Activated B cell treated with CpG ODN at 0.5 μM for 24 hours (primary cell): ENCODE measurements around the gene BCORL1. TPM values are rescaled to one million over a fixed set of nuclear protein-coding genes. Genes with fewer than 3 reads are reported as not detected.

ENCODE experiments used
- ATAC-seq: fragments of 200-7000 bp; cut with Tn5 transposase; one replicate; pipeline ENCODE4 v1.10.0; 2021; ENCODE audit warnings: low read depth, mild to moderate bottlenecking, moderate library complexity
- CTCF ChIA-PET: fragments of 350-600 bp; sonication (Branson Sonifier 250); formaldehyde crosslinking; loops from one replicate; lab custom pipeline; 2021; ENCODE audit warnings: antibody characterized with exemption; lab: Charles Lee
- POLR2A ChIA-PET: fragments of 350-600 bp; sonication (Branson Sonifier 250); formaldehyde crosslinking; loops from one replicate; lab custom pipeline; 2021; ENCODE audit warnings: antibody characterized with exemption; lab: Charles Lee
- DNase-seq: peaks from one replicate; pipeline ENCODE4 v3.0.0; 2022
- H3K27ac Mint-ChIP-seq: one replicate; pipeline ENCODE4 v1.8.0; 2020; ENCODE audit warnings: mixed read lengths
- H3K27me3 Mint-ChIP-seq: one replicate; pipeline ENCODE4 v1.8.0; 2021; ENCODE audit warnings: mixed read lengths
- H3K36me3 Mint-ChIP-seq: one replicate; pipeline ENCODE4 v1.8.0; 2021; ENCODE audit warnings: low read depth, mixed read lengths
- H3K4me1 Mint-ChIP-seq: one replicate; pipeline ENCODE4 v1.8.0; 2021; ENCODE audit warnings: mixed read lengths
- H3K4me3 Mint-ChIP-seq: one replicate; pipeline ENCODE4 v1.8.0; 2020; ENCODE audit warnings: mild to moderate bottlenecking, mixed read lengths
- H3K9me3 Mint-ChIP-seq: one replicate; pipeline ENCODE4 v1.8.0; 2020; ENCODE audit warnings: mixed read lengths
- CTCF ChIP-seq: fragments of 200-600 bp; IDR thresholded peaks from one replicate; pipeline ENCODE4 v1.8.0; 2022; ENCODE audit warnings: antibody characterized with exemption, mild to moderate bottlenecking
- intact Hi-C: fragments of 100-400 bp; cut with micrococcal nuclease; formaldehyde crosslinking; loops from one replicate; pipeline ENCODE4 v1.15.1; 2024
- total RNA-seq: library from RNA; stranded (reverse); gene quantifications from 2 replicates; pipeline ENCODE4 v1.2.3, GENCODE V29; 2022

BCORL1 gene
- total RNA-seq, 1 donor from 2014 or later: 8.0 TPM

- Mint-ChIP-seq H3K4me3 (peak overlapping the region; percentile 73), H3K27ac (no peak overlapping the region), H3K9me3 (no peaks in the 10 kb centered on the region), H3K36me3 (no peaks in the 10 kb centered on the region), H3K4me1 (peaks cover 5% of the 10 kb centered on the region), H3K27me3 (no peaks in the 10 kb centered on the region)
- DNase-seq: peak; percentile 18
- intact Hi-C loops: no loop called here
- ChIA-PET CTCF (interaction anchor here (1.5 kb wide), 1 partner anchor 54 kb away, joined by 7 read pairs; no protein-coding TSS in a partner anchor), POLR2A (interaction anchor here (1.1 to 3.0 kb wide), 3 partner anchors 19 to 26 kb away, joined by 3 to 12 read pairs (median 5); no protein-coding TSS in a partner anchor)
- no peak for ATAC-seq
- TF ChIP-seq CTCF: no peak
Observed at GRCh38 chrX:129979207-129979920, 3.1 kb upstream of the BCORL1 start.

- POLR2A ChIA-PET: interaction anchor here (3.0 kb wide), 1 partner anchor 19 kb away, joined by 12 read pairs; no protein-coding TSS in a partner anchor
- intact Hi-C loops: loop anchor here (5.0 kb wide), 2 partner anchors 187 to 203 kb away; partner anchors contain the start of genes AIFM1 and SASH3
- H3K36me3 Mint-ChIP-seq: no peaks in the 10 kb centered on the region
- H3K9me3 Mint-ChIP-seq: no peaks in the 10 kb centered on the region
- CTCF ChIA-PET: no interaction called here
- DNase-seq: peak; percentile 20
- H3K27me3 Mint-ChIP-seq: no peaks in the 10 kb centered on the region
- no peak overlapping the region for H3K27ac Mint-ChIP-seq
- peaks cover 11% of the 10 kb centered on the region for H3K4me1 Mint-ChIP-seq
- TF ChIP-seq CTCF: no peak
- peak overlapping the region; percentile 66 for H3K4me3 Mint-ChIP-seq
- ATAC-seq: no peak
Observed at GRCh38 chrX:129980001-129980401, 2.4 kb upstream of the BCORL1 start.

- intact Hi-C loops: loop anchor here (5.0 kb wide), 2 partner anchors 187 to 203 kb away; partner anchors contain the start of genes AIFM1 and SASH3
- ChIA-PET POLR2A (interaction anchor here (1.6 to 1.8 kb wide), 2 partner anchors 19 to 23 kb away, joined by 4 to 7 read pairs; no protein-coding TSS in a partner anchor), CTCF (no interaction called here)
- no peak for TF ChIP-seq CTCF
- no peak overlapping the region for H3K4me3 Mint-ChIP-seq
- H3K9me3 Mint-ChIP-seq: no peaks in the 10 kb centered on the region
- no peaks in the 10 kb centered on the region for H3K27me3 Mint-ChIP-seq
- DNase-seq (peak; percentile 27), ATAC-seq (peak; percentile 9)
- peak overlapping the region; percentile 46 for H3K27ac Mint-ChIP-seq
- H3K4me1 Mint-ChIP-seq: peaks cover 15% of the 10 kb centered on the region
- no peaks in the 10 kb centered on the region for H3K36me3 Mint-ChIP-seq
Observed at GRCh38 chrX:129980540-129981199, 1.8 kb upstream of the BCORL1 start.

- no peaks in the 10 kb centered on the region for H3K27me3 Mint-ChIP-seq
- H3K4me1 Mint-ChIP-seq: peaks cover 15% of the 10 kb centered on the region
- no peaks in the 10 kb centered on the region for H3K36me3 Mint-ChIP-seq
- TF ChIP-seq CTCF: no peak
- ATAC-seq (no peak), DNase-seq (no peak)
- peak overlapping the region; percentile 46 for H3K27ac Mint-ChIP-seq
- intact Hi-C loops: loop anchor here (5.0 kb wide), 2 partner anchors 186 to 204 kb away; partner anchors contain the start of genes AIFM1 and SASH3
- ChIA-PET CTCF (no interaction called here), POLR2A (interaction anchor here (1.6 to 1.8 kb wide), 2 partner anchors 20 to 24 kb away, joined by 4 to 7 read pairs; no protein-coding TSS in a partner anchor)
- H3K4me3 Mint-ChIP-seq: no peak overlapping the region
- H3K9me3 Mint-ChIP-seq: no peaks in the 10 kb centered on the region
Observed at GRCh38 chrX:129981200-129981553, 1.3 kb upstream of the BCORL1 start.
